Sigmoid colon (tissue), 7 donors: Measurements from ENCODE around the gene ITGAD. TPM values are rescaled to one million over a fixed set of nuclear protein-coding genes. Genes with fewer than 3 reads are reported as not detected.
A peak's percentile ranks its signal among the peaks of the same experiment; 100 is the strongest.

ENCODE experiments used
- DNase-seq: peaks from one replicate; pipeline ENCODE4 v3.0.0-alpha.2; 2019
- H3K27ac ChIP-seq, 4 donors: fragments of 200-600 bp; sonication (generic); one replicate each; pipeline ENCODE4 v1.5.1; 2016 to 2019; ENCODE audit warnings: mild to moderate bottlenecking in 1 of 4
- H3K27me3 ChIP-seq, 3 donors: fragments of 200-600 bp; sonication (generic); one replicate each; pipeline ENCODE4 v1.5.1; 2019; ENCODE audit warnings: mild to moderate bottlenecking in 1 of 3
- H3K36me3 ChIP-seq, 4 donors: fragments of 200-600 bp; sonication (generic); one replicate each; pipeline ENCODE4 v1.5.1; 2016 to 2019
- H3K4me1 ChIP-seq, 4 donors: fragments of 200-600 bp; sonication (generic); one replicate each; pipeline ENCODE4 v1.5.1; 2017 to 2019
- H3K4me3 ChIP-seq, 4 donors: fragments of 200-600 bp; sonication (generic); one replicate each; pipeline ENCODE4 v1.5.1; 2017 to 2019; ENCODE audit warnings: mild to moderate bottlenecking in 2 of 4, moderate library complexity in 1 of 4
- H3K9me3 ChIP-seq, 4 donors: fragments of 200-600 bp in 3 of 4; sonication (generic) in 3 of 4; one replicate each; pipeline versions ENCODE4 v1.5.1 to v1.6.1; 2013 to 2019
- CTCF ChIP-seq, 4 experiments: fragments of 450-650 bp in 3 of 4; fragments of 200-600 bp in 1 of 4; IDR thresholded peaks; one replicate each; pipeline ENCODE4 v1.5.1; 2016 to 2019; ENCODE audit warnings: antibody characterized with exemption in 4 of 4, mild to moderate bottlenecking in 3 of 4, moderate library complexity in 2 of 4
- EP300 ChIP-seq, 4 donors: sonication (generic); formaldehyde crosslinking; IDR thresholded peaks; one replicate each; pipeline ENCODE4 v1.6.1; 2017; ENCODE audit warnings: antibody characterized with exemption in 4 of 4
- POLR2A ChIP-seq, 2 donors: fragments of 450-650 bp; IDR thresholded peaks; one replicate each; pipeline ENCODE4 v1.6.1; 2016; ENCODE audit warnings: antibody characterized with exemption in 2 of 2, mild to moderate bottlenecking in 2 of 2, moderate library complexity in 2 of 2
- POLR2AphosphoS5 ChIP-seq, 4 donors: sonication (generic); formaldehyde crosslinking; IDR thresholded peaks; one replicate each; pipeline ENCODE4 v1.6.1; 2017; ENCODE audit warnings: antibody characterized with exemption in 4 of 4
- WGBS, 2 donors: extraction: QIAGEN DNeasy Blood & Tissue Kit; methylation state at CpG; one replicate each; pipeline ENCODE4 v1.1.7; 2013; 5-methylcytosine and 5-hydroxymethylcytosine counted together
- intact Hi-C: fragments of 100-400 bp; cut with DNase I; formaldehyde crosslinking; loops from one replicate; pipeline ENCODE4 v1.15.1; 2023
- polyA plus RNA-seq, 3 donors: library from polyadenylated mRNA; stranded (reverse); fragments of 200-250 nt; gene quantifications; one replicate each; pipeline ENCODE4 v1.2.3, GENCODE V29; 2013
- total RNA-seq, 4 donors: library from RNA; depleted of rRNA; stranded (reverse); fragments of >200 nt; gene quantifications; one replicate each; pipeline ENCODE4 v1.1.0, GENCODE V29; 2016
- donor health status: healthy with polysubstance abuse.
- donor health status: Bipolar disorder and iron deficiency.
- donor health status: healthy.

Gene ITGAD
- total and polyA plus RNA-seq, 7 donors = 0.22 TPM; not detected in 6

GRCh38 chr16:31451201-31451600 lies 58.1 kb downstream of the ITGAD start:
- H3K9me3 ChIP-seq = no peaks in the 10 kb centered on the region
- WGBS, 2 donors = 65 to 87% methylated on average over 5 of the region's 5 CpGs
- H3K27me3 ChIP-seq = no peaks in the 10 kb centered on the region
- peak overlapping the region; percentile 28 to 68 (median 63) for H3K27ac ChIP-seq
- H3K36me3 ChIP-seq = no peaks in the 10 kb centered on the region
- intact Hi-C loops = loop anchor here (10.0 kb wide), 3 partner anchors 336 to 1356 kb away; partner anchors contain the start of genes KAT8, SETD1A, TBX6 and YPEL3
- TF ChIP-seq POLR2A (IDR thresholded peaks at IDR 0.05) (no peak), CTCF (IDR thresholded peaks at IDR 0.05) (no peak), POLR2AphosphoS5 (IDR thresholded peaks at IDR 0.05) (no peak), EP300 (IDR thresholded peaks at IDR 0.05) (no peak)
- peaks cover 0 to 51% (median 49%) of the 10 kb centered on the region in 4 donors for H3K4me1 ChIP-seq
- DNase-seq = peak; percentile 44
- H3K4me3 ChIP-seq = no peak overlapping the region

- WGBS, 2 donors = 38 to 53% methylated on average over 11 of the region's 11 CpGs
- DNase-seq = peak; percentile 81
- Histone ChIP-seq H3K4me3 (no peak overlapping the region), H3K36me3 (no peaks in the 10 kb centered on the region), H3K9me3 (no peaks in the 10 kb centered on the region), H3K27me3 (no peaks in the 10 kb centered on the region), H3K4me1 (peaks cover 0 to 57% (median 54%) of the 10 kb centered on the region in 4 donors), H3K27ac (peak overlapping the region; percentile 28 to 68 (median 63))
- intact Hi-C loops = loop anchor here (10.0 kb wide), 3 partner anchors 337 to 1357 kb away; partner anchors contain the start of genes KAT8, SETD1A, TBX6 and YPEL3
- TF ChIP-seq POLR2A (IDR thresholded peaks at IDR 0.05) (no peak), POLR2AphosphoS5 (IDR thresholded peaks at IDR 0.05) (no peak), CTCF (IDR thresholded peaks at IDR 0.05) (peak; percentile 16 to 74 (median 42))
Measured at GRCh38 chr16:31451681-31452351, 58.7 kb downstream of the ITGAD start.

DNA sequence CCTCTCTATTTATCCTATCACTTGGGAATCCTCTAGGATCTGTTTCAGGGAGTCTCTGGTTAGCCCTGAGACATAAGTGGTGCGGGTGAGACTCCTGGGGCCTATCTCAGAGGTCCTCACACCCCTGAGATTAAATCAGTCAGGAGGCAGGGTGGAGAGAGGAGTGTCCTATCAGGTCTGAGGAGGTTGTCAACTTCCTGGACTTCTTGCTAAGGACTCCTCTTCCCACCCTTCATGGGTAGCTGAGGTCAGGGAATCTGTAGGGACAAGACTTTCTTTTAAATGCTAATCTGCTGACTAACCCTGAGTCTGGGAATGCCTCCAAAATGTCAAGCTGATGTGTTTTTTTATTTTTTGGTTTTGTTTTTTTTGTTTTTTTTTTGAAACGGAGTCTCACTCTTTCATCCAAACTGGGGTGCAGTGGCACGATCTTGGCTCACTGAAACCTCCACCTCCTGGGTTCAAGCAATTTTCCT lies 59.5 kb downstream of the ITGAD start:
- peak; percentile 58 for DNase-seq
- TF ChIP-seq POLR2A (IDR thresholded peaks at IDR 0.05) (no peak), CTCF (IDR thresholded peaks at IDR 0.05) (no peak), POLR2AphosphoS5 (IDR thresholded peaks at IDR 0.05) (peak in 1 of 4 donors; percentile 6), EP300 (IDR thresholded peaks at IDR 0.05) (no peak)
- Histone ChIP-seq H3K9me3 (no peaks in the 10 kb centered on the region), H3K36me3 (no peaks in the 10 kb centered on the region), H3K27ac (peak overlapping the region; percentile 61 to 68 (median 66)), H3K4me1 (peaks cover 0 to 65% (median 63%) of the 10 kb centered on the region in 4 donors), H3K27me3 (no peaks in the 10 kb centered on the region), H3K4me3 (no peak overlapping the region)
- WGBS, 2 donors = 83 to 90% methylated on average over 3 of the region's 3 CpGs
- intact Hi-C loops = loop anchor here (10.0 kb wide), 3 partner anchors 338 to 1358 kb away; partner anchors contain the start of genes KAT8, SETD1A, TBX6 and YPEL3

DNA sequence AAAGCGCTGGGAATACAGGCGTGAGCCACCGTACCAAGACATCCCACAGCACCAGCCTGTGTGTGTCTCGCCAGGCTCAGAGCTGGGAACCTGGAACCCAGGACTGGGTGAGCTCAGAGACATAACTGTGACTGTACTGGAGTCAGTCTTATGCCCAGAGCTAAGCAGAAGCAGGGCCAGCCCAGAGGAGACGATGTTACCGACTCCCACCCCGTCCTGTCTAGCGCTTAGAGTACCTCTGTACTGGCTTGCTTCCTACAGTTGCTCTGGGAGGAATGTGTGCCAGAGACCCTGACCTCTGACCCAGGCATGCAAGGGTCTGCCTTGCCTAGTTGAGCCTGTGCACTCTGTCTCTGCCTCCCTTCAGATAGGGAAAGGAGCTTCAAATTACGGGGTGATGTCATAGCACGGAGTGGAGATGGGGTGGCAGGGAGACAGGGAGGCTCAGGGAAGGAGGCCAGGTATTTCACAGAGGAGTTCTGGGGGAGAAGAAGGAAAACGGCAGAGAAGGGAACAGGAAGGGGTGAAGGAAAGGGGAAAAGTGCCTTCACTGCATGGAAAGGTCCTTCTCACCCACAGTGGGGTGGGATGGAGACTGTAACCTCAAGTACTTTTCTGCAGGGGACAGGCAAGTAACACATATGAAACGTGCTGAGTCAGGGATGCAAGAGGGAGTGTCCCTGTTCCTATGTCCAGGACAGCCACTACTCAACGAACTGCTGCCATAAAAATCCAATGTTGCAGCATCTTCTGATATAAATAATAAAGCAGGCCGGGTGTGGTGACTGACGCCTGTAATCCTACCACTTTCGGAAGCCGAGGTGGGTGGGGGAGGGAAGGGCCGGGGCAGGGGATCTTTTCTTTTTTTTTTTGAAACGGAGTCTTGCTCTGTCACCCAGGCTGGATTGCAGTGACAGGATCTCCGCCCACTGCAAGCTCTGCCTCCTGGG lies 60.4 kb downstream of the ITGAD start:
- WGBS, 2 donors = 39 to 64% methylated on average over 20 of the region's 20 CpGs
- Histone ChIP-seq H3K9me3 (no peaks in the 10 kb centered on the region), H3K36me3 (no peaks in the 10 kb centered on the region), H3K4me3 (no peak overlapping the region), H3K27ac (peak overlapping the region; percentile 61 to 68 (median 66)), H3K27me3 (no peaks in the 10 kb centered on the region), H3K4me1 (peaks cover 0 to 70% (median 69%) of the 10 kb centered on the region in 4 donors)
- no peak for TF ChIP-seq CTCF (IDR thresholded peaks at IDR 0.05)
- no peak for TF ChIP-seq POLR2A (IDR thresholded peaks at IDR 0.05)
- TF ChIP-seq EP300 (IDR thresholded peaks at IDR 0.05) = no peak
- intact Hi-C loops = loop anchor here (10.0 kb wide), 3 partner anchors 339 to 1359 kb away; partner anchors contain the start of genes KAT8, SETD1A, TBX6 and YPEL3
- peak; percentile 71 for DNase-seq
